ENCODE data around the gene FAM131B.

FAM131B gene

DNA sequence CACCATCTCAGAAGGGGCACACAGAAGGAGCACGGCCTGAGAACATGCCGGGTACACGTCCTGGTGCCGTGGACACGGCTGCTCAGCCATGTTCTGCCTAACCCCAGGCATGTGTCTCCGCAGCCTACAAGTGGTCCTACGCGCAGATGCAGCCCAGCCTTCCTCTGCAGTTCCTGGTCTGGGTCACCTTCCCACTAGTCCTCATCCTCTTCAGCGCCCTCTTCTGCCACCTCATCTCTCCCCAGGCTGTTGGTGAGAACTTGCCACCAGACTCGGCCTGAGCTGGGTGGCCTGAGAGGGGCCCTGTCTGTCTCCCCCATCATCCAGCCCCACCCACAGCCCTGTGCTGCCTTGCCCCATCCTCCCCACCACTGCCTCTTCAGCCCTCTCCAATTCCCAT lies 41.3 kb downstream of the FAM131B start:
- no peak for TF ChIP-seq CTCF (IDR thresholded peaks at IDR 0.05; ENCODE audit: low read depth, low read length)
- H3K27me3 ChIP-seq (ENCODE audit: insufficient read depth, low read depth, severe bottlenecking): no peaks in the 10 kb centered on the region
- H3K4me3 ChIP-seq (ENCODE audit: low read depth, low read length): no peak overlapping the region
- H3K27ac ChIP-seq: no peak overlapping the region
- no peaks in the 10 kb centered on the region for H3K9me3 ChIP-seq (ENCODE audit: severe bottlenecking)
- H3K36me3 ChIP-seq: no peaks in the 10 kb centered on the region
- DNase-seq: no peak

DNA sequence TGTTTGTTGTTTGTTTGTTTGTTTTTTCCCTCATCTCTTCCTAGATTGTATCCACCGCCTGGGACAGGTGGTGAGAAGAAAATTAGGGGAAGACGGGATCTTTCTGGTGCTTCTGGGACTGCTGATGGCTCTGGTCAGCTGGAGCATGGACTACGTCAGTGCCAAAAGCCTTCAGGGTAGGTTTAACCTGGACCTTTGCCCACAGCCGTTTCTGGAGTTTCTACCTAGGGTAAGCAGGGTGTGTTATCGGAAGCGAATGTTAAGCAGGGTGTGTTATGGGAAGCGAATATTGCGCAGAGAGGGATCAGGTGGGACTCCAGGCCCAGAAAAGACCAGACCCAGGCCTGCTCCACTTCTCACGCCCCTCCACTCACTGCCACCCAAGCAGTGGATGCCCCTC lies 41.9 kb downstream of the FAM131B start:
- Histone ChIP-seq H3K36me3 (no peaks in the 10 kb centered on the region), H3K9me3 (ENCODE audit: severe bottlenecking) (no peaks in the 10 kb centered on the region), H3K27me3 (ENCODE audit: insufficient read depth, low read depth, severe bottlenecking) (no peaks in the 10 kb centered on the region), H3K4me3 (ENCODE audit: low read depth, low read length) (no peak overlapping the region), H3K27ac (no peak overlapping the region)
- no peak for TF ChIP-seq CTCF (IDR thresholded peaks at IDR 0.05; ENCODE audit: low read depth, low read length)
- DNase-seq: no peak

DNA sequence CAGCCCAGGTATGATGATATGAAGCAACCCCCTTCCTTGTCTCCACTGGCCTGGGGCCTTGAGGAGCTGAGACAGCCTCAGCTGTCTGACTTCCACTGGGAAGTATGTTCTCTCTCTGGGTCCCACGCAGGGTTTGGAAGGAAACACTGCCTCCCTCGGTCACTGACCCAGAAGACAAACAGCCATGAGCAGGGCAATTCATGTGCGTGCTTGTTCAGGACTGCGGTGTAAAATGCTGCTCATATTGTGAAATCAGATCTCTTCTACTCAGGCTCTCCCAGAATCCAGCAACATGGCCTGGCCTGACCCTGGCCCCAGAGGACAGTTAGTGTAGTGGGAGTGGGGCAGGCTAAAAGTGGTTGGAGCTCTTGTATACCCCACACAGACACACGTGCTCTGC lies 43.9 kb downstream of the FAM131B start:
- no peak overlapping the region for H3K27ac ChIP-seq
- no peaks in the 10 kb centered on the region for H3K9me3 ChIP-seq (ENCODE audit: severe bottlenecking)
- no peaks in the 10 kb centered on the region for H3K36me3 ChIP-seq
- no peak for DNase-seq
- no peak overlapping the region for H3K4me3 ChIP-seq (ENCODE audit: low read depth, low read length)
- TF ChIP-seq CTCF (IDR thresholded peaks at IDR 0.05; ENCODE audit: low read depth, low read length): no peak
- H3K27me3 ChIP-seq (ENCODE audit: insufficient read depth, low read depth, severe bottlenecking): no peaks in the 10 kb centered on the region

- Histone ChIP-seq H3K4me3 (ENCODE audit: low read depth, low read length) (no peak overlapping the region), H3K9me3 (ENCODE audit: severe bottlenecking) (no peaks in the 10 kb centered on the region), H3K27me3 (ENCODE audit: insufficient read depth, low read depth, severe bottlenecking) (no peaks in the 10 kb centered on the region), H3K27ac (no peak overlapping the region), H3K36me3 (peaks cover 3% of the 10 kb centered on the region; the same call in 1 of the 2 replicates)
- no peak for DNase-seq
- no peak for TF ChIP-seq CTCF (IDR thresholded peaks at IDR 0.05; ENCODE audit: low read depth, low read length)
These were observed 46.0 kb downstream of the FAM131B start for GRCh38 chr7:143316492-143316891.

- peaks cover 3% of the 10 kb centered on the region; the same call in 1 of the 2 replicates for H3K36me3 ChIP-seq
- H3K9me3 ChIP-seq (ENCODE audit: severe bottlenecking): no peaks in the 10 kb centered on the region
- no peak within 1 kb of the TSS for H3K4me3 ChIP-seq (ENCODE audit: low read depth, low read length)
- DNase-seq: no peak
- H3K27ac ChIP-seq: no peak within 1 kb of the TSS
- no peaks in the 10 kb centered on the region for H3K27me3 ChIP-seq (ENCODE audit: insufficient read depth, low read depth, severe bottlenecking)
- no peak for TF ChIP-seq CTCF (IDR thresholded peaks at IDR 0.05; ENCODE audit: low read depth, low read length)
These were observed 46.7 kb downstream of the FAM131B start, which contains the start of gene CLCN1 for GRCh38 chr7:143315776-143316175. Gene CLCN1, plus strand, starts transcription at chr7:143316111. Its CDS starts 102 bp downstream, at chr7:143316213.

DNA sequence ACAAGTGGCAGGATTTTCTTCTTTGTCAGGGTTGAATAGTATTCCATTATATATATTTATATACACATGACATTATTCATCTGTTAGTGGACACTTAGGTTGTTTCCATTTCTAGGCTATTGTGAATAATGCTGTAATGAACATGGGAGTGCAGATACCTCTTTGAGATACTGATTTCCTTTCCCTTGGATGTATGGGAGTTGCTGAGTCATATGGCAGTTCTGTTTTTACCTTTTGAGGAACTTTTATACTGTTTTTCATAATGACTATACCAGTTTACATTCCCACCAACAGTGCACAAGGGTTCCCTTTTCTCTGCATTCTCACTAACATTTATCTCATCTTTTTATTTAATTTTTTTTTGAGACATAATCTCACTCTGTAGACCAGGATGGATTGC lies 48.4 kb downstream of the FAM131B start:
- H3K9me3 ChIP-seq (ENCODE audit: severe bottlenecking): no peaks in the 10 kb centered on the region
- DNase-seq: no peak
- H3K36me3 ChIP-seq: peaks cover 10% of the 10 kb centered on the region
- no peak for TF ChIP-seq CTCF (IDR thresholded peaks at IDR 0.05; ENCODE audit: low read depth, low read length)
- no peak overlapping the region for H3K4me3 ChIP-seq (ENCODE audit: low read depth, low read length)
- no peak overlapping the region for H3K27ac ChIP-seq
- H3K27me3 ChIP-seq (ENCODE audit: insufficient read depth, low read depth, severe bottlenecking): no peaks in the 10 kb centered on the region

All from WERI-Rb-1 (cell line).